ENCODE results near the gene MYADM. TPM values are rescaled to one million over a fixed set of nuclear protein-coding genes. Genes with fewer than 3 reads are reported as not detected.

Gene MYADM
- total and polyA plus RNA-seq, 4 donors: 18.2 to 80.3 (median 36.6) TPM

Other genes with a start within 250 kb of the MYADM start
- gene DPRX, start 235.9 kb upstream of the MYADM start, total RNA-seq: not detected
- gene DPRX, start 235.9 kb upstream of the MYADM start, polyA plus RNA-seq (ENCODE audit: insufficient read length in 2 of 2): not detected
- under 1 TPM; 0.11 to 0.99 TPM for gene NLRP12, start 43.6 kb upstream of the MYADM start, total RNA-seq
- under 1 TPM in 1 of 2 donors, not detected in 1; 0.36 TPM for gene NLRP12, start 43.6 kb upstream of the MYADM start, polyA plus RNA-seq (ENCODE audit: insufficient read length in 2 of 2)
- gene PRKCG, start 14.3 kb downstream of the MYADM start, total RNA-seq: 1 to 10 TPM; 1.0 to 2.9 TPM
- gene PRKCG, start 14.3 kb downstream of the MYADM start, polyA plus RNA-seq (ENCODE audit: insufficient read length in 2 of 2): 1 to 10 TPM; 5.2 to 7.5 TPM
- gene CACNG7, start 41.4 kb downstream of the MYADM start, total RNA-seq: 1 to 10 TPM; 5.1 to 9.7 TPM
- 100 to 1,000 TPM; 129 to 139 TPM for gene CACNG7, start 41.4 kb downstream of the MYADM start, polyA plus RNA-seq (ENCODE audit: insufficient read length in 2 of 2)
- 1 to 10 TPM; 1.2 to 4.4 TPM for gene CACNG8, start 95.1 kb downstream of the MYADM start, total RNA-seq
- gene CACNG8, start 95.1 kb downstream of the MYADM start, polyA plus RNA-seq (ENCODE audit: insufficient read length in 2 of 2): 10 to 100 TPM; 17.8 to 23.9 TPM
- under 1 TPM; 0.20 to 0.94 TPM for gene CACNG6, start 123.8 kb downstream of the MYADM start, total RNA-seq
- 1 to 10 TPM; 2.3 to 2.4 TPM for gene CACNG6, start 123.8 kb downstream of the MYADM start, polyA plus RNA-seq (ENCODE audit: insufficient read length in 2 of 2)
- gene VSTM1, start 196.0 kb downstream of the MYADM start, total RNA-seq: 1 to 10 TPM in 1 of 2 donors, under 1 TPM in 1; 0.28 to 1.8 TPM
- gene VSTM1, start 196.0 kb downstream of the MYADM start, polyA plus RNA-seq (ENCODE audit: insufficient read length in 2 of 2): 1 to 10 TPM in 1 of 2 donors, under 1 TPM in 1; 0.41 to 1.1 TPM
- gene TARM1, start 213.5 kb downstream of the MYADM start, total RNA-seq: under 1 TPM in 1 of 2 donors, not detected in 1; 0.50 TPM
- gene TARM1, start 213.5 kb downstream of the MYADM start, polyA plus RNA-seq (ENCODE audit: insufficient read length in 2 of 2): under 1 TPM in 1 of 2 donors, not detected in 1; 0.17 TPM
- gene OSCAR, start 232.9 kb downstream of the MYADM start, total RNA-seq: 1 to 10 TPM in 1 of 2 donors, under 1 TPM in 1; 0.44 to 1.1 TPM
- gene OSCAR, start 232.9 kb downstream of the MYADM start, polyA plus RNA-seq (ENCODE audit: insufficient read length in 2 of 2): 1 to 10 TPM; 1.7 to 1.8 TPM
- gene NDUFA3, start 235.0 kb downstream of the MYADM start, total RNA-seq: 100 to 1,000 TPM in 1 of 2 donors, 1 to 10 TPM in 1; 8.4 to 277 TPM
- 100 to 1,000 TPM; 203 to 241 TPM for gene NDUFA3, start 235.0 kb downstream of the MYADM start, polyA plus RNA-seq (ENCODE audit: insufficient read length in 2 of 2)
- gene TFPT, start 247.8 kb downstream of the MYADM start, total RNA-seq: 10 to 100 TPM in 1 of 2 donors, 1 to 10 TPM in 1; 8.4 to 20.1 TPM
- gene TFPT, start 247.8 kb downstream of the MYADM start, polyA plus RNA-seq (ENCODE audit: insufficient read length in 2 of 2): 10 to 100 TPM; 28.4 to 34.5 TPM
- gene PRPF31, start 247.9 kb downstream of the MYADM start, total RNA-seq: 10 to 100 TPM; 26.9 to 54.4 TPM
- gene PRPF31, start 247.9 kb downstream of the MYADM start, polyA plus RNA-seq (ENCODE audit: insufficient read length in 2 of 2): 10 to 100 TPM; 69.9 to 72.4 TPM